PC-3 (cell line): ENCODE data around the gene ADTRP.

Experiments used
- EZH2 ChIP-seq: fragments of 300-600 bp; sonication (generic); IDR thresholded peaks from one replicate; pipeline ENCODE4 v1.6.1; 2017; ENCODE audit warnings: antibody characterized with exemption, mild to moderate bottlenecking, low read length; ENCODE audit not compliant: unreplicated experiment
- TF ChIP-seq, protein P1 (sequence below): fragments of 300-600 bp; sonication (generic); conservative IDR thresholded peaks from 2 replicates; pipeline ENCODE4 v1.5.1; 2017; ENCODE audit warnings: antibody characterized with exemption, low read depth, mild to moderate bottlenecking, low read length

DNA sequence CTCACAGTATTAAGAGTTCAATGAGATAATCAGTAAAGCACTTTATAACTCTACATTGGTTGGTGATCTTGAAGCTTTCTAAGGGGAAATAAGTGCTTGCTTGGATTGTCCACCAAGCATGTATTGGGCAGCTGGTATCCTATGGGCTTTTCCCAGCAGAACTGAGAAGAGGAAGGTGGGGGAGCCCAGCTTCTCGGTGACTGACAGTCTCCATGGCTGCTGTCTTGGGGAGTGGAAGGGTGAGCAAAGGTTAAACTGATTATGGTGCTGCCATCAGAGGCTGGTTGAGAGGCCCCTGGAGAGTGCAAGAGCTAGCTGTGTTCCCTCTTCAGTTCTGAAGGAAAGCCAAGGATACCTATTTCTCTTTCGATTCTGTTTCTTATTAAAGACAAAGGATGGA is 35.5 kb upstream of the ADTRP start:
- TF ChIP-seq, protein P1, sequence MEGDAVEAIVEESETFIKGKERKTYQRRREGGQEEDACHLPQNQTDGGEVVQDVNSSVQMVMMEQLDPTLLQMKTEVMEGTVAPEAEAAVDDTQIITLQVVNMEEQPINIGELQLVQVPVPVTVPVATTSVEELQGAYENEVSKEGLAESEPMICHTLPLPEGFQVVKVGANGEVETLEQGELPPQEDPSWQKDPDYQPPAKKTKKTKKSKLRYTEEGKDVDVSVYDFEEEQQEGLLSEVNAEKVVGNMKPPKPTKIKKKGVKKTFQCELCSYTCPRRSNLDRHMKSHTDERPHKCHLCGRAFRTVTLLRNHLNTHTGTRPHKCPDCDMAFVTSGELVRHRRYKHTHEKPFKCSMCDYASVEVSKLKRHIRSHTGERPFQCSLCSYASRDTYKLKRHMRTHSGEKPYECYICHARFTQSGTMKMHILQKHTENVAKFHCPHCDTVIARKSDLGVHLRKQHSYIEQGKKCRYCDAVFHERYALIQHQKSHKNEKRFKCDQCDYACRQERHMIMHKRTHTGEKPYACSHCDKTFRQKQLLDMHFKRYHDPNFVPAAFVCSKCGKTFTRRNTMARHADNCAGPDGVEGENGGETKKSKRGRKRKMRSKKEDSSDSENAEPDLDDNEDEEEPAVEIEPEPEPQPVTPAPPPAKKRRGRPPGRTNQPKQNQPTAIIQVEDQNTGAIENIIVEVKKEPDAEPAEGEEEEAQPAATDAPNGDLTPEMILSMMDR, result no peak
- no peak for TF ChIP-seq EZH2
